ENCODE measurements around the gene FIGNL2. TPM values are rescaled to one million over a fixed set of nuclear protein-coding genes. Genes with fewer than 3 reads are reported as not detected.

FIGNL2 gene
- total and polyA plus RNA-seq, 12 donors = 0.22 to 0.69 (median 0.39) TPM

GRCh38 chr12:51779876-51780275 is 68.6 kb downstream of the FIGNL2 start:
- no peak overlapping the region for H3K4me3 ChIP-seq
- no peak for ATAC-seq
- TF ChIP-seq CTCF (IDR thresholded peaks at IDR 0.05) = no peak
- H3K27ac ChIP-seq = no peak overlapping the region
- intact Hi-C loops (cut with DNase I) = no loop called here
- DNase-seq = no peak
- peaks cover 0 to 8% (median 0%) of the 10 kb centered on the region in 7 donors for H3K27me3 ChIP-seq
- no peaks in the 10 kb centered on the region for H3K36me3 ChIP-seq
- WGBS, 2 donors = 79 to 92% methylated on average over 5 of the region's 5 CpGs
- H3K9me3 ChIP-seq = no peaks in the 10 kb centered on the region
- H3K4me1 ChIP-seq = no peaks in the 10 kb centered on the region

- no peak overlapping the region for H3K27ac ChIP-seq
- 90 to 96% methylated on average over 3 of the region's 3 CpGs for WGBS, 2 donors
- H3K4me1 ChIP-seq = peaks cover 0 to 6% (median 0%) of the 10 kb centered on the region in 9 donors
- H3K9me3 ChIP-seq = no peaks in the 10 kb centered on the region
- TF ChIP-seq CTCF (IDR thresholded peaks at IDR 0.05) = no peak
- ATAC-seq = no peak
- no peak overlapping the region for H3K4me3 ChIP-seq
- no peak for DNase-seq
- peaks cover 0 to 8% (median 0%) of the 10 kb centered on the region in 7 donors for H3K27me3 ChIP-seq
- no peaks in the 10 kb centered on the region for H3K36me3 ChIP-seq
- intact Hi-C loops (cut with DNase I) = no loop called here
These were observed 70.5 kb downstream of the FIGNL2 start for GRCh38 chr12:51777973-51778372.

- Histone ChIP-seq H3K36me3 (no peaks in the 10 kb centered on the region), H3K4me3 (no peak overlapping the region), H3K27ac (no peak overlapping the region), H3K9me3 (no peaks in the 10 kb centered on the region), H3K27me3 (peaks cover 0 to 8% (median 0%) of the 10 kb centered on the region in 7 donors), H3K4me1 (peaks cover 0 to 6% (median 0%) of the 10 kb centered on the region in 9 donors)
- no peak for ATAC-seq
- intact Hi-C loops (cut with DNase I) = no loop called here
- whole genome bisulfite sequencing, 2 donors = 45 to 57% methylated on average over 2 of the region's 2 CpGs
- no peak for DNase-seq
- no peak for TF ChIP-seq CTCF (IDR thresholded peaks at IDR 0.05)
These were observed 71.1 kb downstream of the FIGNL2 start for GRCh38 chr12:51777457-51777856.

GRCh38 chr12:51774933-51775332 is 73.6 kb downstream of the FIGNL2 start:
- ATAC-seq (no peak), DNase-seq (no peak)
- intact Hi-C loops (cut with DNase I) = no loop called here
- Histone ChIP-seq H3K27ac (no peak overlapping the region), H3K9me3 (no peaks in the 10 kb centered on the region), H3K36me3 (no peaks in the 10 kb centered on the region), H3K4me3 (no peak overlapping the region), H3K4me1 (peaks cover 0 to 6% (median 0%) of the 10 kb centered on the region in 9 donors), H3K27me3 (peaks cover 0 to under 1% (median 0%) of the 10 kb centered on the region in 7 donors)
- WGBS, 2 donors = 75 to 80% methylated on average over 2 of the region's 2 CpGs
- TF ChIP-seq CTCF (IDR thresholded peaks at IDR 0.05) = no peak

Data from heart right ventricle (tissue), 16 donors.